CD4-positive, CD25-positive, alpha-beta regulatory T cell (primary cell): ENCODE data around the gene POC1A. TPM values are rescaled to one million over a fixed set of nuclear protein-coding genes. Genes with fewer than 3 reads are reported as not detected.
A peak's percentile ranks its signal among the peaks of the same experiment; 100 is the strongest.

Experiments
- ATAC-seq, 2 donors: fragments of 150-1000 bp; cut with Tn5 transposase; one replicate each; pipeline ENCODE4 v1.10.0; 2021; ENCODE audit warnings: low read depth in 2 of 2, moderate number of reproducible peaks in 2 of 2, moderate library complexity in 1 of 2
- DNase-seq, 3 donors: peaks; one replicate each; pipeline versions ENCODE4 v3.0.0 to v3.0.0-alpha.2; 2012 to 2022; ENCODE audit warnings: mixed read lengths in 1 of 3
- H3K27ac ChIP-seq: one replicate; pipeline ENCODE4 v1.7.0; 2013; ENCODE audit warnings: mild to moderate bottlenecking, low read length; ENCODE audit not compliant: insufficient read depth, poor library complexity, severe bottlenecking
- H3K27me3 ChIP-seq: one replicate; pipeline ENCODE4 v1.7.0; 2013; ENCODE audit warnings: low read length; ENCODE audit not compliant: control insufficient read depth, insufficient read depth
- H3K36me3 ChIP-seq: one replicate; pipeline ENCODE4 v1.7.0; 2013; ENCODE audit warnings: mild to moderate bottlenecking, low read length, moderate library complexity; ENCODE audit not compliant: control insufficient read depth, insufficient read depth
- H3K4me1 ChIP-seq: 2 replicates; pipeline ENCODE4 v1.7.0; 2013; ENCODE audit warnings: mild to moderate bottlenecking, low read length; ENCODE audit not compliant: insufficient read depth, control insufficient read depth, poor library complexity, severe bottlenecking
- H3K4me3 ChIP-seq: one replicate; pipeline ENCODE4 v1.7.0; 2013; ENCODE audit warnings: low read depth, mild to moderate bottlenecking, low read length, moderate library complexity
- H3K9me3 ChIP-seq, 2 experiments: 1 replicate in 1 of 2; 2 replicates in 1 of 2; pipeline ENCODE4 v1.7.0; 2013; ENCODE audit warnings: low read length in 2 of 2, mild to moderate bottlenecking in 1 of 2, moderate library complexity in 1 of 2; ENCODE audit not compliant: control insufficient read depth in 2 of 2
- H3K27ac Mint-ChIP-seq, 3 donors: one replicate each; pipeline ENCODE4 v1.8.0; 2020 to 2022; ENCODE audit warnings: mild to moderate bottlenecking in 3 of 3, mixed read lengths in 3 of 3, moderate library complexity in 2 of 3
- H3K27me3 Mint-ChIP-seq: one replicate; pipeline ENCODE4 v1.8.0; 2022; ENCODE audit warnings: mild to moderate bottlenecking, mixed read lengths
- H3K36me3 Mint-ChIP-seq: one replicate; pipeline ENCODE4 v1.8.0; 2020; ENCODE audit warnings: mixed read lengths
- H3K4me1 Mint-ChIP-seq, 4 donors: one replicate each; pipeline ENCODE4 v1.8.0; 2020 to 2022; ENCODE audit warnings: mixed read lengths in 4 of 4, mild to moderate bottlenecking in 1 of 4
- H3K4me3 Mint-ChIP-seq, 4 donors: one replicate each; pipeline ENCODE4 v1.8.0; 2020 to 2022; ENCODE audit warnings: mild to moderate bottlenecking in 4 of 4, mixed read lengths in 4 of 4, moderate library complexity in 3 of 4
- H3K9me3 Mint-ChIP-seq, 7 donors: one replicate each; pipeline ENCODE4 v1.8.0; 2020 to 2022; ENCODE audit warnings: mixed read lengths in 7 of 7, mild to moderate bottlenecking in 3 of 7, moderate library complexity in 2 of 7
- polyA plus RNA-seq, 4 donors: library from polyadenylated mRNA; unstranded; fragments of 300-500 nt; fragmentation: Illumina TruSeq; gene quantifications; one replicate each; pipeline ENCODE4 v1.2.3, GENCODE V29; 2021
- total RNA-seq: library from RNA; stranded (reverse); gene quantifications from one replicate; pipeline ENCODE4 v1.2.3, GENCODE V29; 2022

Gene POC1A
- total and polyA plus RNA-seq, 5 donors from 2014 or later = 1.3 to 3.2 (median 1.7) TPM

DNA sequence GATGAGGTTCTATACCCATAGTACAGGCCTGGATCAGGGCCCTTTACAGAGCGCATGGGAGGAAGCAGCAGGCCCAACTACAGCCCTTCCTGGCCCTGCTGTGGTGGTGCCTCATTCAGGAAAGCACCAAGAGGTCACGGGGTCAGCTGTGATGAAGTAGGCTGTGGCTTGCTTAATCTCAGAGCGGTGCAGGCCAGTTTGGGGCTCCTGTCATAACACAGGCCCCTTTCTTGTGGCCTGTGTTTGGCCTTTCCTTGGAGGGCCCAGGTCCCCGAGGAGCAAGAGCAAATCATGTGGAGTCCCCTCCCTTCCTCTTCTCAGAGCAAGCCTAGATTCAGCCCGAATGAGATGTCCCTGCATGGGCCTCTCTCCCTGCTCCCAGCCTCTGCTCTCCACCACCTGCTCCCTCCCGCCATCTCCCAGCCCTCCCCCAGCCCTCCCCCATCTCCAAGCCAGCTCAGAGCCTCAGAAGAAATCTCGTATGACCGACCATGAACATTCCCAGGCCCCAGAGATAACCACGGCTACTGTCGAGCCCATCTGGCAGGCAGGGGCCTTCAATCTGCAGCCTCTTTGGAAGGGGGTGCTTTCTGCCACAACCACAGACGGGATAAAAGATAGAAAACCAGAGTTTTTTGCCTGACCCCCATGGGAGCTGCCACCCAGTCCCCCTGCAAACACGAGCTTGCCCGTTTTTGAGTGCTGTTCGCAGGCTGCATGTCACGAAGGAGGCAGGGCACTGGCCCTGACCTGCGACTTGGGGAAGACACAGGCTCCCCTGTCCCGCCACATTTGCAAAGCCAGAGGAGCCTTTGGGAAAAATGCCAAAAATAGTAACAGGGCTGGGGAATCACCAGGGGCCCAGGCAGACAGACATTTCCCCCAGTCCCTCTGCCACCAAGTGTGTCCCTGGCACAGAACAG, 65.5 kb downstream of the POC1A start:
- peak overlapping the region in 1 of 3 donors; percentile 59 for H3K27ac Mint-ChIP-seq
- Histone ChIP-seq H3K9me3 (no peaks in the 10 kb centered on the region), H3K4me1 (peaks cover 9% of the 10 kb centered on the region), H3K27me3 (no peaks in the 10 kb centered on the region), H3K4me3 (no peak overlapping the region), H3K27ac (no peak overlapping the region), H3K36me3 (no peaks in the 10 kb centered on the region)
- DNase-seq = no peak
- ATAC-seq = no peak
- H3K4me1 Mint-ChIP-seq = peaks cover 5 to 14% (median 11%) of the 10 kb centered on the region in 4 donors
- no peaks in the 10 kb centered on the region for H3K9me3 Mint-ChIP-seq
- no peaks in the 10 kb centered on the region for H3K36me3 Mint-ChIP-seq
- no peaks in the 10 kb centered on the region for H3K27me3 Mint-ChIP-seq
- no peak overlapping the region for H3K4me3 Mint-ChIP-seq

- Mint-ChIP-seq H3K27me3 (no peaks in the 10 kb centered on the region), H3K27ac (peak overlapping the region in 1 of 3 donors; percentile 83), H3K4me3 (no peak overlapping the region), H3K4me1 (peaks cover 5 to 14% (median 11%) of the 10 kb centered on the region in 4 donors), H3K9me3 (no peaks in the 10 kb centered on the region), H3K36me3 (no peaks in the 10 kb centered on the region)
- Histone ChIP-seq H3K36me3 (no peaks in the 10 kb centered on the region), H3K27me3 (no peaks in the 10 kb centered on the region), H3K9me3 (no peaks in the 10 kb centered on the region), H3K27ac (no peak overlapping the region), H3K4me1 (peaks cover 9% of the 10 kb centered on the region), H3K4me3 (no peak overlapping the region)
- DNase-seq (no peak), ATAC-seq (no peak)
These were observed 66.5 kb downstream of the POC1A start for GRCh38 chr3:52087731-52088130.

GRCh38 chr3:52086976-52087663, 67.1 kb downstream of the POC1A start:
- Histone ChIP-seq H3K4me1 (peaks cover 9% of the 10 kb centered on the region), H3K4me3 (no peak overlapping the region)
- no peaks in the 10 kb centered on the region for H3K9me3 Mint-ChIP-seq

DNA sequence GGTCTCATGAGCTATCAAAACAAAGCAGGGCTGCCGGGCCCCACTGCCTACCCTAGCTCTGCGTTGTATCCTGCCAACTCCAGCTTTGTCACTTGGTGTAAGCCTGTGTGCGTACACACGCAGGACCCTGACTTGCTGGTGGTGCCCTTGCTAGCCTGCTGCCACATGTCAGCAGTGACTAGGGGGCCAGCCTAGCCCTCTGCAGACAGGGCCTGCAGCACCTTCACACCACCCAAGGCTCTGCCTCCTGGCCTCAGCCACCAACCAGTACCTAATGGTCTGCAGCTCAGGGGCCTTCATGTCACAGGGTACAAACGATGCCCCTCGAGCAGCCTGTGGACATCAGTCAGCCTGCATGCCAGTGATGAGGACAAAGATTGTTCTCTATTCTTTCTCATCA, 67.8 kb downstream of the POC1A start:
- peaks cover 9% of the 10 kb centered on the region for H3K4me1 ChIP-seq
- no peaks in the 10 kb centered on the region for H3K9me3 ChIP-seq
- no peaks in the 10 kb centered on the region for H3K27me3 ChIP-seq
- H3K4me3 ChIP-seq = no peak overlapping the region
- Mint-ChIP-seq H3K9me3 (no peaks in the 10 kb centered on the region), H3K4me1 (peaks cover 5 to 14% (median 11%) of the 10 kb centered on the region in 4 donors), H3K27me3 (no peaks in the 10 kb centered on the region), H3K4me3 (no peak overlapping the region), H3K27ac (peak overlapping the region in 2 of 3 donors; percentile 59 to 83), H3K36me3 (no peaks in the 10 kb centered on the region)
- H3K27ac ChIP-seq = no peak overlapping the region
- ATAC-seq (no peak), DNase-seq (no peak)
- H3K36me3 ChIP-seq = no peaks in the 10 kb centered on the region

More at GRCh38 chr3:52086976-52087663, 67.1 kb downstream of the POC1A start:
- peaks cover 5 to 14% (median 11%) of the 10 kb centered on the region in 4 donors for H3K4me1 Mint-ChIP-seq
- ATAC-seq = peak in 1 of 2 donors; percentile 16
- H3K9me3 ChIP-seq = no peaks in the 10 kb centered on the region
- no peak overlapping the region for H3K4me3 Mint-ChIP-seq
- H3K27me3 Mint-ChIP-seq = no peaks in the 10 kb centered on the region
- H3K27me3 ChIP-seq = no peaks in the 10 kb centered on the region
- H3K36me3 Mint-ChIP-seq = no peaks in the 10 kb centered on the region
- no peak overlapping the region for H3K27ac ChIP-seq
- peak in 1 of 3 donors; percentile 28 for DNase-seq
- H3K36me3 ChIP-seq = no peaks in the 10 kb centered on the region
- H3K27ac Mint-ChIP-seq = peak overlapping the region in 2 of 3 donors; percentile 81 to 83

DNA sequence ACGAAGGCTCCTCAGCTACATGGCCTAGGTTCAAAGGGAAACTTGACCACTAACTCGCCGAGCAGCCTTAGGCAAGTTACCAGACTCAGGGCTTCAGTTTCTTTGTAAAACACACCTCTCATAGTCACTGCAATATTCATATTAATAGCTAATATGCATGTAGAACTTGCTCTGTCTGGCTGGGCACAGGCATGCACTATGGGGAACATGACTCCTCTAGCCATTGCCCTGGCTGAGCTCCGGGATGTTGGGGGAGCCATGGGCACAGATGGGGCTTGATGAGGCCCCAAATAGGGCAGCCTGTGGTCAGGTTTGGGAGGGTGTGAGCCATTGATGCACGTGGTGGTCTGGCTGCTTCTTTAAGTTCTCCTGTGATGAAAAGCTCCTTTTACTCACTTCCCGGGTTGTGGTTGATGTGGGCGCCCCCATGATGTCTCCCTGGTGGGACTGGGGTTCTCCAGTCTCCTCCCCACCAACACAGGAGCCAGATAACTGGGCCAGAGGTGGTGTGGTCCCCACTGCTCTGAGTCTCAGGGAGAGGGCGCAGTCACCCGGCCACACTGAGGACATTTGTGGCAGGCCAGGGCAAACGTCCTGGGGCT, 68.4 kb downstream of the POC1A start:
- H3K27ac Mint-ChIP-seq = peak overlapping the region in 2 of 3 donors; percentile 63 to 83
- ATAC-seq (no peak), DNase-seq (no peak)
- no peaks in the 10 kb centered on the region for H3K9me3 ChIP-seq
- no peaks in the 10 kb centered on the region for H3K27me3 Mint-ChIP-seq
- H3K27me3 ChIP-seq = no peaks in the 10 kb centered on the region
- H3K27ac ChIP-seq = no peak overlapping the region
- no peaks in the 10 kb centered on the region for H3K36me3 Mint-ChIP-seq
- H3K4me3 Mint-ChIP-seq = no peak overlapping the region
- no peak overlapping the region for H3K4me3 ChIP-seq
- no peaks in the 10 kb centered on the region for H3K36me3 ChIP-seq
- no peaks in the 10 kb centered on the region for H3K9me3 Mint-ChIP-seq
- H3K4me1 Mint-ChIP-seq = peaks cover 5 to 14% (median 11%) of the 10 kb centered on the region in 4 donors
- peaks cover 9% of the 10 kb centered on the region for H3K4me1 ChIP-seq

GRCh38 chr3:52084954-52085680, 69.1 kb downstream of the POC1A start:
- H3K4me1 ChIP-seq = peaks cover 9% of the 10 kb centered on the region
- H3K27me3 ChIP-seq = no peaks in the 10 kb centered on the region
- Mint-ChIP-seq H3K27me3 (no peaks in the 10 kb centered on the region), H3K9me3 (no peaks in the 10 kb centered on the region), H3K36me3 (no peaks in the 10 kb centered on the region), H3K27ac (no peak overlapping the region), H3K4me3 (no peak overlapping the region), H3K4me1 (peaks cover 5 to 14% (median 11%) of the 10 kb centered on the region in 4 donors)
- no peak overlapping the region for H3K27ac ChIP-seq
- DNase-seq (no peak), ATAC-seq (no peak)
- no peaks in the 10 kb centered on the region for H3K36me3 ChIP-seq
- no peak overlapping the region for H3K4me3 ChIP-seq
- H3K9me3 ChIP-seq = no peaks in the 10 kb centered on the region

GRCh38 chr3:52084216-52084945, 69.8 kb downstream of the POC1A start:
- Mint-ChIP-seq H3K4me3 (no peak overlapping the region), H3K36me3 (no peaks in the 10 kb centered on the region), H3K27me3 (no peaks in the 10 kb centered on the region), H3K27ac (no peak overlapping the region), H3K9me3 (no peaks in the 10 kb centered on the region), H3K4me1 (peaks cover 5 to 14% (median 11%) of the 10 kb centered on the region in 4 donors)
- no peaks in the 10 kb centered on the region for H3K36me3 ChIP-seq
- no peaks in the 10 kb centered on the region for H3K9me3 ChIP-seq
- peaks cover 9% of the 10 kb centered on the region for H3K4me1 ChIP-seq
- DNase-seq (no peak), ATAC-seq (no peak)
- H3K4me3 ChIP-seq = no peak overlapping the region
- H3K27ac ChIP-seq = no peak overlapping the region
- H3K27me3 ChIP-seq = no peaks in the 10 kb centered on the region
